Right cardiac atrium (tissue), 5 donors: ENCODE measurements around the gene NEAT1. TPM values are rescaled to one million over a fixed set of nuclear protein-coding genes. Genes with fewer than 3 reads are reported as not detected.
A peak's percentile ranks its signal among the peaks of the same experiment; 100 is the strongest.
"Not testable (repeated sequence)": the region's sequence is repeated elsewhere in the genome, so short reads cannot be mapped to it uniquely, and the experiment has no call there.

Experiments
- ATAC-seq, 2 donors: fragments of 200-7000 bp; cut with Tn5 transposase; one replicate each; pipeline versions ENCODE4 v1.8.0 to v1.9.1; 2020; ENCODE audit warnings: moderate library complexity in 2 of 2, mild to moderate bottlenecking in 1 of 2
- DNase-seq, 3 donors: peaks; one replicate each; pipeline ENCODE4 v3.0.0-alpha.2; 2020
- H3K27ac ChIP-seq: one replicate; pipeline ENCODE4 v1.5.1; 2013; ENCODE audit warnings: mild to moderate bottlenecking, low read length, control low read depth, moderate library complexity
- H3K27me3 ChIP-seq: one replicate; pipeline ENCODE4 v1.6.1; 2013; ENCODE audit not compliant: control insufficient read depth, insufficient read depth
- H3K4me1 ChIP-seq: one replicate; pipeline ENCODE4 v1.6.1; 2013; ENCODE audit warnings: low read length; ENCODE audit not compliant: control insufficient read depth, insufficient read depth
- H3K4me3 ChIP-seq: one replicate; pipeline ENCODE4 v1.5.1; 2013; ENCODE audit warnings: low read length, control low read depth
- H3K9me3 ChIP-seq: one replicate; pipeline ENCODE4 v1.6.1; 2013; ENCODE audit warnings: low read length; ENCODE audit not compliant: control insufficient read depth
- WGBS: extraction: QIAGEN DNeasy Blood & Tissue Kit; methylation state at CpG from one replicate; pipeline ENCODE4 v1.1.7; 2013; 5-methylcytosine and 5-hydroxymethylcytosine counted together
- intact Hi-C, 4 donors: fragments of 100-400 bp; cut with DNase I; formaldehyde crosslinking; loops; one replicate each; pipeline versions ENCODE4 v1.11.0 to v1.14.0; 2022 to 2023
- polyA plus RNA-seq: library from polyadenylated mRNA; stranded (reverse); fragments of 200-250 nt; gene quantifications from one replicate; pipeline ENCODE4 v1.2.3, GENCODE V29; 2013
- total RNA-seq, 4 donors: library from RNA; stranded (reverse); fragmentation: NEBNext Ultra II Directional; extraction: Animal tissue kit (Norgen Biotek cat#: 25700); gene quantifications; one replicate each; pipeline ENCODE4 v1.2.1, GENCODE V29; 2021
- donor health status: healthy with polysubstance abuse.
- donor health status: DM: no; HTN: yes; CAD: no.
- donor health status: DM: no; HTN: no; CAD: no.
- donor health status: DM: no; HTN: yes; CAD: no; lungs with severe emphysema.
- donor health status: DM: yes; HTN: yes; CAD: no.

Gene NEAT1
- total and polyA plus RNA-seq, 5 donors = 346 to 441 (median 440) TPM

- H3K27me3 ChIP-seq = no peaks in the 10 kb centered on the region
- H3K27ac ChIP-seq = no peak overlapping the region
- ATAC-seq = no peak
- no peaks in the 10 kb centered on the region for H3K9me3 ChIP-seq
- H3K4me1 ChIP-seq = no peaks in the 10 kb centered on the region
- DNase-seq = peak in 1 of 3 donors; percentile 16
- 84% methylated on average over 7 of the region's 7 CpGs for WGBS
- intact Hi-C loops = no loop called here
- H3K4me3 ChIP-seq = no peak overlapping the region
These were observed 37.0 kb downstream of the NEAT1 start for GRCh38 chr11:65459552-65459951.

- 93% methylated on average over 18 of the region's 18 CpGs for WGBS
- intact Hi-C loops = loop anchor here in 1 of 4 donors (5.0 kb wide), 1 partner anchor 33 kb away; no protein-coding TSS in a partner anchor
- DNase-seq = peak in 2 of 3 donors; percentile 36 to 43
These were observed 42.9 kb downstream of the NEAT1 start for GRCh38 chr11:65465471-65465870.

GRCh38 chr11:65467306-65467705 lies 44.7 kb downstream of the NEAT1 start:
- not testable (repeated sequence) for H3K27ac ChIP-seq, H3K27me3 ChIP-seq, ATAC-seq, H3K4me3 ChIP-seq, H3K9me3 ChIP-seq, H3K4me1 ChIP-seq
- 96% methylated on average over 6 of the region's 6 CpGs for WGBS
- DNase-seq = peak in 1 of 3 donors; percentile 37
- intact Hi-C loops = loop anchor here in 1 of 4 donors (5.0 kb wide), 1 partner anchor 35 kb away; no protein-coding TSS in a partner anchor

More at GRCh38 chr11:65465471-65465870, 42.9 kb downstream of the NEAT1 start:
- H3K4me3 ChIP-seq, H3K27me3 ChIP-seq, ATAC-seq, H3K27ac ChIP-seq, H3K9me3 ChIP-seq, H3K4me1 ChIP-seq: not testable (repeated sequence)

- DNase-seq (peak in 2 of 3 donors; percentile 76 to 80), ATAC-seq (no peak)
- 18% methylated on average over 3 of the region's 3 CpGs for WGBS
- Histone ChIP-seq H3K4me3 (no peak overlapping the region), H3K4me1 (peaks cover 9% of the 10 kb centered on the region), H3K9me3 (no peaks in the 10 kb centered on the region), H3K27me3 (no peaks in the 10 kb centered on the region), H3K27ac (peak overlapping the region; percentile 8)
- intact Hi-C loops = loop anchor here in 1 of 4 donors (5.0 kb wide), 1 partner anchor 37 kb away; no protein-coding TSS in a partner anchor
These were observed 46.3 kb downstream of the NEAT1 start for GRCh38 chr11:65468874-65469333.

GRCh38 chr11:65470433-65471049 lies 47.9 kb downstream of the NEAT1 start:
- ATAC-seq (peak; percentile 27 to 32), DNase-seq (peak in 2 of 3 donors; percentile 27 to 40)
- 61% methylated on average over 8 of the region's 8 CpGs for WGBS
- Histone ChIP-seq H3K4me3 (no peak overlapping the region), H3K9me3 (no peaks in the 10 kb centered on the region), H3K4me1 (peaks cover 9% of the 10 kb centered on the region), H3K27me3 (no peaks in the 10 kb centered on the region), H3K27ac (peak overlapping the region; percentile 100)
- intact Hi-C loops = loop anchor here in 1 of 4 donors (5.0 kb wide), 1 partner anchor 37 kb away; no protein-coding TSS in a partner anchor

- H3K27me3 ChIP-seq = no peaks in the 10 kb centered on the region
- peaks cover 12% of the 10 kb centered on the region for H3K4me1 ChIP-seq
- peak; percentile 85 to 88 for ATAC-seq
- no peak overlapping the region for H3K4me3 ChIP-seq
- 26% methylated on average over 8 of the region's 8 CpGs for WGBS
- H3K27ac ChIP-seq = peak overlapping the region; percentile 100
- intact Hi-C loops = loop anchor here in 1 of 4 donors (5.0 kb wide), 1 partner anchor 36 kb away; no protein-coding TSS in a partner anchor
- peak; percentile 77 to 89 (median 86) for DNase-seq
- H3K9me3 ChIP-seq = no peaks in the 10 kb centered on the region
These were observed 48.9 kb downstream of the NEAT1 start for GRCh38 chr11:65471447-65471891.

GRCh38 chr11:65472588-65473277 lies 50.1 kb downstream of the NEAT1 start:
- 78% methylated on average over 14 of the region's 14 CpGs for WGBS
- intact Hi-C loops = loop anchor here in 1 of 4 donors (5.0 kb wide), 1 partner anchor 35 kb away; no protein-coding TSS in a partner anchor

GRCh38 chr11:65473278-65473860 lies 50.8 kb downstream of the NEAT1 start:
- Histone ChIP-seq H3K4me3 (no peak overlapping the region), H3K27me3 (no peaks in the 10 kb centered on the region), H3K9me3 (no peaks in the 10 kb centered on the region), H3K27ac (peak overlapping the region; percentile 68), H3K4me1 (peaks cover 14% of the 10 kb centered on the region)
- no peak for ATAC-seq
- WGBS = 85% methylated on average over 7 of the region's 7 CpGs
- intact Hi-C loops = loop anchor here in 1 of 4 donors (5.0 kb wide), 1 partner anchor 34 kb away; no protein-coding TSS in a partner anchor
- DNase-seq = no peak

More at GRCh38 chr11:65472588-65473277, 50.1 kb downstream of the NEAT1 start:
- not testable (repeated sequence) for H3K4me3 ChIP-seq, ATAC-seq, H3K9me3 ChIP-seq, H3K27me3 ChIP-seq
- Histone ChIP-seq H3K4me1 (peaks cover 14% of the 10 kb centered on the region), H3K27ac (peak overlapping the region; percentile 100)
- peak in 1 of 3 donors; percentile 19 for DNase-seq

GRCh38 chr11:65474864-65475263 lies 52.3 kb downstream of the NEAT1 start:
- Histone ChIP-seq H3K4me3 (no peak overlapping the region), H3K4me1 (peaks cover 14% of the 10 kb centered on the region), H3K27me3 (no peaks in the 10 kb centered on the region), H3K27ac (no peak overlapping the region), H3K9me3 (no peaks in the 10 kb centered on the region)
- DNase-seq = peak in 1 of 3 donors; percentile 14
- no peak for ATAC-seq
- WGBS = 90% methylated on average over 3 of the region's 3 CpGs
- intact Hi-C loops = loop anchor here in 2 of 4 donors (5.0 kb wide), 2 partner anchors 32 to 37 kb away; no protein-coding TSS in a partner anchor

- H3K4me1 ChIP-seq = peaks cover 12% of the 10 kb centered on the region
- no peaks in the 10 kb centered on the region for H3K27me3 ChIP-seq
- H3K4me3 ChIP-seq = peak overlapping the region; percentile 68
- DNase-seq (peak in 2 of 3 donors; percentile 47 to 55), ATAC-seq (no peak)
- no peaks in the 10 kb centered on the region for H3K9me3 ChIP-seq
- H3K27ac ChIP-seq = peak overlapping the region; percentile 96
- 21% methylated on average over 10 of the region's 10 CpGs for WGBS
- intact Hi-C loops = loop anchor here in 1 of 4 donors (5.0 kb wide), 1 partner anchor 36 kb away; no protein-coding TSS in a partner anchor
These were observed 54.1 kb downstream of the NEAT1 start for GRCh38 chr11:65476632-65477148.
